ENCODE results near the gene MSRB1. TPM values are rescaled to one million over a fixed set of nuclear protein-coding genes. Genes with fewer than 3 reads are reported as not detected.
"Not testable (repeated sequence)": the region's sequence is repeated elsewhere in the genome, so short reads cannot be mapped to it uniquely, and the experiment has no call there.

The MSRB1 gene
- total RNA-seq, 2 experiments from 2014 or later, result 17.9 TPM

- Mint-ChIP-seq H3K36me3 (ENCODE audit: low read depth) (no peaks in the 10 kb centered on the region), H3K9me3 (no peaks in the 10 kb centered on the region), H3K4me3 (no peak overlapping the region), H3K4me1 (no peaks in the 10 kb centered on the region), H3K27ac (no peak overlapping the region), H3K27me3 (peaks cover 4% of the 10 kb centered on the region)
- no peak for DNase-seq
- POLR2A ChIA-PET, result no interaction called here
- CTCF ChIA-PET, result no interaction called here
These were observed 40.3 kb downstream of the MSRB1 start for GRCh38 chr16:1902547-1903219.

- ChIA-PET POLR2A (no interaction called here), CTCF (no interaction called here)
- no peak for DNase-seq
- Mint-ChIP-seq H3K4me3 (no peak overlapping the region), H3K4me1 (no peaks in the 10 kb centered on the region), H3K9me3 (no peaks in the 10 kb centered on the region), H3K27me3 (peaks cover 4% of the 10 kb centered on the region), H3K36me3 (ENCODE audit: low read depth) (no peaks in the 10 kb centered on the region), H3K27ac (no peak overlapping the region)
These were observed 42.6 kb downstream of the MSRB1 start for GRCh38 chr16:1900452-1900774.

- Mint-ChIP-seq H3K4me3 (no peak overlapping the region), H3K27ac (no peak overlapping the region), H3K4me1 (no peaks in the 10 kb centered on the region), H3K36me3 (ENCODE audit: low read depth) (no peaks in the 10 kb centered on the region), H3K27me3 (peaks cover 4% of the 10 kb centered on the region), H3K9me3 (no peaks in the 10 kb centered on the region)
- CTCF ChIA-PET, result interaction anchor here (0.7 kb wide), 1 partner anchor 19 kb away, joined by 3 read pairs; no protein-coding TSS in a partner anchor
- DNase-seq, result no peak
- POLR2A ChIA-PET, result no interaction called here
These were observed 43.2 kb downstream of the MSRB1 start for GRCh38 chr16:1899641-1900451.

GRCh38 chr16:1897692-1898091, 45.3 kb downstream of the MSRB1 start:
- H3K9me3 Mint-ChIP-seq; H3K4me3 Mint-ChIP-seq; H3K4me1 Mint-ChIP-seq; H3K36me3 Mint-ChIP-seq (ENCODE audit: low read depth); CTCF ChIA-PET; DNase-seq; H3K27me3 Mint-ChIP-seq; H3K27ac Mint-ChIP-seq; POLR2A ChIA-PET: not testable (repeated sequence)

- POLR2A ChIA-PET, result no interaction called here
- CTCF ChIA-PET, result no interaction called here
- no peak overlapping the region for H3K4me3 Mint-ChIP-seq
- no peaks in the 10 kb centered on the region for H3K9me3 Mint-ChIP-seq
- H3K4me1 Mint-ChIP-seq, result no peaks in the 10 kb centered on the region
- DNase-seq, result no peak
- no peaks in the 10 kb centered on the region for H3K36me3 Mint-ChIP-seq (ENCODE audit: low read depth)
- H3K27ac Mint-ChIP-seq, result no peak overlapping the region
- H3K27me3 Mint-ChIP-seq, result peaks cover 6% of the 10 kb centered on the region
These were observed 46.9 kb downstream of the MSRB1 start for GRCh38 chr16:1895949-1896675.

GRCh38 chr16:1895068-1895467, 47.9 kb downstream of the MSRB1 start:
- Mint-ChIP-seq H3K4me3 (no peak overlapping the region), H3K9me3 (no peaks in the 10 kb centered on the region), H3K36me3 (ENCODE audit: low read depth) (no peaks in the 10 kb centered on the region), H3K27ac (no peak overlapping the region), H3K27me3 (peaks cover 12% of the 10 kb centered on the region), H3K4me1 (no peaks in the 10 kb centered on the region)
- POLR2A ChIA-PET, result no interaction called here
- DNase-seq, result no peak
- CTCF ChIA-PET, result no interaction called here

GRCh38 chr16:1890708-1891050, 52.3 kb downstream of the MSRB1 start:
- no peak for DNase-seq
- POLR2A ChIA-PET, result no interaction called here
- Mint-ChIP-seq H3K27ac (no peak overlapping the region), H3K4me3 (no peak overlapping the region), H3K36me3 (ENCODE audit: low read depth) (no peaks in the 10 kb centered on the region), H3K9me3 (no peaks in the 10 kb centered on the region), H3K4me1 (no peaks in the 10 kb centered on the region), H3K27me3 (peaks cover 16% of the 10 kb centered on the region)
- CTCF ChIA-PET, result no interaction called here

- ChIA-PET CTCF (no interaction called here), POLR2A (no interaction called here)
- no peak for DNase-seq
- Mint-ChIP-seq H3K4me3 (no peak overlapping the region), H3K4me1 (no peaks in the 10 kb centered on the region), H3K27ac (no peak overlapping the region), H3K9me3 (no peaks in the 10 kb centered on the region), H3K36me3 (ENCODE audit: low read depth) (no peaks in the 10 kb centered on the region), H3K27me3 (peaks cover 17% of the 10 kb centered on the region)
These were observed 52.8 kb downstream of the MSRB1 start for GRCh38 chr16:1890024-1890707.

Other genes with a start within 250 kb of the MSRB1 start
- 10 to 100 TPM; 93.4 to 96.8 TPM for gene MAPK8IP3, start 237.0 kb downstream of the MSRB1 start, total RNA-seq
- gene NME3, start 171.7 kb downstream of the MSRB1 start, total RNA-seq, result 10 to 100 TPM; 48.0 to 52.0 TPM
- 10 to 100 TPM; 23.5 to 24.7 TPM for gene EME2, start 170.4 kb downstream of the MSRB1 start, total RNA-seq
- gene MRPS34, start 170.1 kb downstream of the MSRB1 start, total RNA-seq, result 10 to 100 TPM; 94.9 to 98.3 TPM
- 10 to 100 TPM; 46.4 to 47.7 TPM for gene SPSB3, start 160.6 kb downstream of the MSRB1 start, total RNA-seq
- gene NUBP2, start 160.2 kb downstream of the MSRB1 start, total RNA-seq, result 10 to 100 TPM; 40.8 to 43.5 TPM
- under 1 TPM in 1 of 2 experiments, not detected in 1; 0.23 TPM for gene IGFALS, start 149.5 kb downstream of the MSRB1 start, total RNA-seq
- gene HAGH, start 116.4 kb downstream of the MSRB1 start, total RNA-seq, result 10 to 100 TPM; 51.3 to 51.8 TPM
- gene FAHD1, start 116.0 kb downstream of the MSRB1 start, total RNA-seq, result 1 to 10 TPM; 7.7 to 7.9 TPM
- gene MEIOB, start 71.0 kb downstream of the MSRB1 start, total RNA-seq, result under 1 TPM in 1 of 2 experiments, not detected in 1; 0.18 TPM
- gene HS3ST6, start 24.8 kb downstream of the MSRB1 start, total RNA-seq, result not detected
- not detected for gene RPL3L, start 11.5 kb upstream of the MSRB1 start, total RNA-seq
- gene NDUFB10, start 16.3 kb upstream of the MSRB1 start, total RNA-seq, result 100 to 1,000 TPM; 131 to 138 TPM
- gene RPS2, start 21.6 kb upstream of the MSRB1 start, total RNA-seq, result 1,000 to 10,000 TPM; 2,364 to 2,405 TPM
- gene RNF151, start 23.7 kb upstream of the MSRB1 start, total RNA-seq, result not detected
- 10 to 100 TPM; 27.7 to 28.7 TPM for gene TBL3, start 28.9 kb upstream of the MSRB1 start, total RNA-seq
- gene NOXO1, start 38.3 kb upstream of the MSRB1 start, total RNA-seq, result under 1 TPM in 1 of 2 experiments, not detected in 1; 0.23 TPM
- gene GFER, start 41.0 kb upstream of the MSRB1 start, total RNA-seq, result 10 to 100 TPM; 29.1 to 32.0 TPM
- gene SYNGR3, start 46.8 kb upstream of the MSRB1 start, total RNA-seq, result 10 to 100 TPM; 12.3 to 12.6 TPM
- gene ZNF598, start 66.6 kb upstream of the MSRB1 start, total RNA-seq, result 10 to 100 TPM; 52.1 to 53.6 TPM
- under 1 TPM; 0.48 to 0.65 TPM for gene NPW, start 76.6 kb upstream of the MSRB1 start, total RNA-seq
- under 1 TPM; 0.85 to 0.96 TPM for gene NHERF2, start 83.7 kb upstream of the MSRB1 start, total RNA-seq
- gene NTHL1, start 104.6 kb upstream of the MSRB1 start, total RNA-seq, result 10 to 100 TPM; 22.5 to 24.5 TPM
- 10 to 100 TPM; 88.4 to 90.1 TPM for gene TSC2, start 104.8 kb upstream of the MSRB1 start, total RNA-seq
- gene PKD1, start 192.7 kb upstream of the MSRB1 start, total RNA-seq, result 10 to 100 TPM; 60.5 to 69.6 TPM
- gene RAB26, start 205.4 kb upstream of the MSRB1 start, total RNA-seq, result 1 to 10 TPM in 1 of 2 experiments, under 1 TPM in 1; 0.83 to 1.1 TPM
- gene TRAF7, start 212.6 kb upstream of the MSRB1 start, total RNA-seq, result 10 to 100 TPM; 57.3 to 60.3 TPM